T-helper 2 cell treated with Interferon-gamma antibody and Interleukin-4, amounts not matched to agents 5 μg/mL and 100 μg/mL, for 36 hours (primary cell): ENCODE measurements around the gene DUS3L.

ENCODE experiments used
- DNase-seq: peaks from one replicate; pipeline ENCODE4 v3.0.0; 2021; ENCODE audit warnings: low spot score
- H3K27ac Mint-ChIP-seq: one replicate; pipeline ENCODE4 v1.8.0; 2021; ENCODE audit warnings: mild to moderate bottlenecking, mixed read lengths
- H3K27me3 Mint-ChIP-seq: one replicate; pipeline ENCODE4 v1.8.0; 2021; ENCODE audit warnings: low read depth, mixed read lengths
- H3K36me3 Mint-ChIP-seq: one replicate; pipeline ENCODE4 v1.8.0; 2021; ENCODE audit warnings: low read depth, mixed read lengths
- H3K4me1 Mint-ChIP-seq: one replicate; pipeline ENCODE4 v1.8.0; 2021; ENCODE audit warnings: low read depth, mixed read lengths
- H3K4me3 Mint-ChIP-seq: one replicate; pipeline ENCODE4 v1.8.0; 2022; ENCODE audit warnings: mild to moderate bottlenecking, moderate library complexity, mixed read lengths
- H3K9me3 Mint-ChIP-seq: one replicate; pipeline ENCODE4 v1.8.0; 2021; ENCODE audit warnings: mixed read lengths

DUS3L gene

DNA sequence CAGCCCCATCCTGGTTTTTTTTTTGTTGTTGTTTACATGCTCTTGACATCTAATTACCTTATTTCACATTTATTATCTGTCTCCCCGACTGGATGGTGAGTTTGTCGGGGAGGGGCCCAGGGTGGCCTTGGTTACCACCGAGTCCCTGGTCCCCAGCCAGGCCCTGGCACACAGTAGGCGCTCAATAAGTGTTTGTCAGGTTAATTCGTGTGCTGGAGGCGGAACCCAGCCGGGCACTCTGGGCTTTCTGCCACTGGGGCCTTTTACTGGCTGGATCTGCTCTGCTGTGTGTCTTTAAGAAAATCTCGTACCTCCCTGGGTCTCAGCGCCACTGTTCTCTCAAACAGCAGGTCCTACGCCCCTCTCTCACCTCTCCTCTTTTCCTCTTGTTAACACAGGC is 18.5 kb upstream of the DUS3L start:
- no peaks in the 10 kb centered on the region for H3K36me3 Mint-ChIP-seq
- H3K4me1 Mint-ChIP-seq, result peaks cover 1% of the 10 kb centered on the region
- H3K27ac Mint-ChIP-seq, result no peak overlapping the region

DNA sequence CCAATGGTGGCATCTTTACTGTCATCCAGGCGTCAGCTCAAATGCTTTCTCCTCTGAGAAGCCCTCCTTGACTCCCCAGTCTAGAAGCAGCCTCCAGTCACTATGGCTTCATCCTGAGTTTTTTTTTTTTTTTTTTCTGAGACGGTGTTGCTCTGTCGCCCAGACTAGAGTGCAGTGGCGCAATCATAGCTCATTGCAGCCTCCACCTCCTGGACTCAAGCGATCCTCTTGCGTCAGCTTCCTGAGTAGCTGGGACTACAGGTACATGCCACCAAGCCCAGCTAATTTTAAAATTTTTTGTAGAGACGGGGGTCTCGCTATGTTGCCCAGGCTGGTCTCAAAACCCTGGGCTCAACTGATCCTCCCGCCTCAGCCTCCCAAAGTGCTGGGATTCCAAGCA is 18.1 kb upstream of the DUS3L start:
- peaks cover 28% of the 10 kb centered on the region for H3K27me3 Mint-ChIP-seq
- H3K4me3 Mint-ChIP-seq, result no peak overlapping the region
- no peaks in the 10 kb centered on the region for H3K36me3 Mint-ChIP-seq
- H3K9me3 Mint-ChIP-seq, result no peaks in the 10 kb centered on the region
- H3K27ac Mint-ChIP-seq, result no peak overlapping the region
- peaks cover 6% of the 10 kb centered on the region for H3K4me1 Mint-ChIP-seq
- DNase-seq, result no peak

More for the DNA sequence above, 18.5 kb upstream of the DUS3L start:
- Mint-ChIP-seq H3K9me3 (no peaks in the 10 kb centered on the region), H3K4me3 (no peak overlapping the region), H3K27me3 (peaks cover 24% of the 10 kb centered on the region)
- no peak for DNase-seq

- Mint-ChIP-seq H3K9me3 (no peaks in the 10 kb centered on the region), H3K36me3 (no peaks in the 10 kb centered on the region), H3K4me3 (no peak overlapping the region), H3K27ac (no peak overlapping the region), H3K27me3 (peaks cover 32% of the 10 kb centered on the region), H3K4me1 (peaks cover 11% of the 10 kb centered on the region)
- no peak for DNase-seq
Measured at GRCh38 chr19:5808120-5808816, 17.3 kb upstream of the DUS3L start.

- Mint-ChIP-seq H3K4me3 (no peak overlapping the region), H3K9me3 (no peaks in the 10 kb centered on the region), H3K27ac (no peak overlapping the region), H3K27me3 (peaks cover 35% of the 10 kb centered on the region), H3K36me3 (no peaks in the 10 kb centered on the region), H3K4me1 (peaks cover 18% of the 10 kb centered on the region)
- DNase-seq, result no peak
Measured at GRCh38 chr19:5806905-5807304, 15.9 kb upstream of the DUS3L start.

DNA sequence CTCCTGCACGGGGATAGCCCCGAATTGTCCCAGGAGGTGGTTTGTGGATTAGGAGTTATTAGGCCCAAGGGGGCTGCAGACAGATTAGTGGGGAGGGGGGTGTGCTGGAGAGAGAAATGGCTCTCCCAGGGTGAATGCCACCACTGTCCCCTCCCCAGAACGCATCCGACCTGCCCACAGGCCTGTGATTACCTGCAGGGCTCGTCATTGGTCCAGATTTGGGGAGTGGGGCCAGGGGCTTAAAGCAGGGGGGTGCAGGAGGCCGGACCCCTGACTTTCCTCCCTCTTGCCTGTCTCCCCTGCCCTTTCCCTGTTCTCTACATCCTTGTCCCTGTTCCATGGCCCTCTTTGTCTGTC is 15.1 kb upstream of the DUS3L start:
- no peak overlapping the region for H3K4me3 Mint-ChIP-seq
- H3K9me3 Mint-ChIP-seq, result no peaks in the 10 kb centered on the region
- peaks cover 35% of the 10 kb centered on the region for H3K27me3 Mint-ChIP-seq
- DNase-seq, result no peak
- H3K27ac Mint-ChIP-seq, result no peak overlapping the region
- no peaks in the 10 kb centered on the region for H3K36me3 Mint-ChIP-seq
- H3K4me1 Mint-ChIP-seq, result peaks cover 18% of the 10 kb centered on the region

GRCh38 chr19:5805462-5806132 is 14.6 kb upstream of the DUS3L start:
- H3K4me1 Mint-ChIP-seq, result peaks cover 18% of the 10 kb centered on the region
- no peaks in the 10 kb centered on the region for H3K36me3 Mint-ChIP-seq
- no peak overlapping the region for H3K27ac Mint-ChIP-seq
- peaks cover 37% of the 10 kb centered on the region for H3K27me3 Mint-ChIP-seq
- peak; percentile 40 for DNase-seq
- H3K4me3 Mint-ChIP-seq, result peak overlapping the region; percentile 59
- no peaks in the 10 kb centered on the region for H3K9me3 Mint-ChIP-seq

GRCh38 chr19:5804516-5805461 is 13.8 kb upstream of the DUS3L start, which contains the start of gene NRTN:
Gene NRTN (plus strand): TSS chr19:5805067. CDS start chr19:5824166, 19,099 bp downstream.
- Mint-ChIP-seq H3K27me3 (peaks cover 38% of the 10 kb centered on the region), H3K36me3 (no peaks in the 10 kb centered on the region), H3K9me3 (no peaks in the 10 kb centered on the region), H3K27ac (peak within 1 kb of the TSS; percentile 15), H3K4me1 (peaks cover 18% of the 10 kb centered on the region), H3K4me3 (peak within 1 kb of the TSS; percentile 72)
- DNase-seq, result no peak

DNA sequence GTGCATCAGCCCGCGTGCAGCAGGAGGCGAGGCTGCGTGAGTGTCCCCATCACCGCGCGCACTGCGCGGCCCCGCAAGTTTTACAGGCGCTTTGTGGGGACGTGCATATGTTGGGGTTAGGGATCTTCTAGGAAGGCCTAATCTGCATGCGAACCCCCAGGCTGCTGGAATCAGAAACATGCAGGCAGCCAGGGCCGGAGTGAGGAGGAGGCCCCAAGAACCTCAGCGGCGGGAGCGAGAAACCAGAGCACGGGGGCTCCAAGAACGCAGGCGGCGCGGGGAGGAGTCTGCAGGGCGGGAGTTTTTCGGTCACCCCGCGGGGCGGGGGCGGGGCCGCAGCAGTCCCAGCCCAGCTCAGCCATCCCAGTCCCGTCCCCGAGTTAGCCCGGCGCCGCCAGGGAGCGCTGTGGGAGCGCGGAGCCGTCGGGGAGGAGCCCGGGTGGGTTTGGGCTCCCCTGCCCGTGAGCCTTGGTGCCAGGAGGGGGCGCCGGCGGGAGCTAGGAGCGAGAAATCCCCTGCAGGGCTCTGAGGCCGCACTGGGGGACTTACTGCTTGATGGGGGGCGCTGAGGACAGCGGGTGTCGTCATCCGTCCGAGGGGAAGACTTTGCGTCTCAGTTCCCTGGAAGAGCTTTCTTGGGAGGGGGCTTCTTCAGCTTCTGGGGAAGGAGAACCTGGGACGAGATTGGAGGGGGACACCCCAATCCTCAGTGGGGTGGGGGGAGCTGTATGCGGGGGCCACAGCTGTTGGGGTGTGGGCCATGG is 13.0 kb upstream of the DUS3L start:
- Mint-ChIP-seq H3K9me3 (no peaks in the 10 kb centered on the region), H3K27ac (peak overlapping the region; percentile 59), H3K4me1 (peaks cover 18% of the 10 kb centered on the region), H3K27me3 (peaks cover 40% of the 10 kb centered on the region), H3K36me3 (no peaks in the 10 kb centered on the region), H3K4me3 (peak overlapping the region; percentile 72)
- DNase-seq, result peak; percentile 95

GRCh38 chr19:5803441-5803751 is 12.4 kb upstream of the DUS3L start:
- H3K9me3 Mint-ChIP-seq, result no peaks in the 10 kb centered on the region
- H3K36me3 Mint-ChIP-seq, result no peaks in the 10 kb centered on the region
- peaks cover 18% of the 10 kb centered on the region for H3K4me1 Mint-ChIP-seq
- peak overlapping the region; percentile 72 for H3K4me3 Mint-ChIP-seq
- H3K27ac Mint-ChIP-seq, result no peak overlapping the region
- peaks cover 42% of the 10 kb centered on the region for H3K27me3 Mint-ChIP-seq
- DNase-seq, result no peak

- H3K4me3 Mint-ChIP-seq, result peak overlapping the region; percentile 22
- peaks cover 18% of the 10 kb centered on the region for H3K4me1 Mint-ChIP-seq
- H3K36me3 Mint-ChIP-seq, result no peaks in the 10 kb centered on the region
- peaks cover 35% of the 10 kb centered on the region for H3K27me3 Mint-ChIP-seq
- H3K27ac Mint-ChIP-seq, result no peak overlapping the region
- no peak for DNase-seq
- no peaks in the 10 kb centered on the region for H3K9me3 Mint-ChIP-seq
Measured at GRCh38 chr19:5801796-5802619, 11.0 kb upstream of the DUS3L start.

DNA sequence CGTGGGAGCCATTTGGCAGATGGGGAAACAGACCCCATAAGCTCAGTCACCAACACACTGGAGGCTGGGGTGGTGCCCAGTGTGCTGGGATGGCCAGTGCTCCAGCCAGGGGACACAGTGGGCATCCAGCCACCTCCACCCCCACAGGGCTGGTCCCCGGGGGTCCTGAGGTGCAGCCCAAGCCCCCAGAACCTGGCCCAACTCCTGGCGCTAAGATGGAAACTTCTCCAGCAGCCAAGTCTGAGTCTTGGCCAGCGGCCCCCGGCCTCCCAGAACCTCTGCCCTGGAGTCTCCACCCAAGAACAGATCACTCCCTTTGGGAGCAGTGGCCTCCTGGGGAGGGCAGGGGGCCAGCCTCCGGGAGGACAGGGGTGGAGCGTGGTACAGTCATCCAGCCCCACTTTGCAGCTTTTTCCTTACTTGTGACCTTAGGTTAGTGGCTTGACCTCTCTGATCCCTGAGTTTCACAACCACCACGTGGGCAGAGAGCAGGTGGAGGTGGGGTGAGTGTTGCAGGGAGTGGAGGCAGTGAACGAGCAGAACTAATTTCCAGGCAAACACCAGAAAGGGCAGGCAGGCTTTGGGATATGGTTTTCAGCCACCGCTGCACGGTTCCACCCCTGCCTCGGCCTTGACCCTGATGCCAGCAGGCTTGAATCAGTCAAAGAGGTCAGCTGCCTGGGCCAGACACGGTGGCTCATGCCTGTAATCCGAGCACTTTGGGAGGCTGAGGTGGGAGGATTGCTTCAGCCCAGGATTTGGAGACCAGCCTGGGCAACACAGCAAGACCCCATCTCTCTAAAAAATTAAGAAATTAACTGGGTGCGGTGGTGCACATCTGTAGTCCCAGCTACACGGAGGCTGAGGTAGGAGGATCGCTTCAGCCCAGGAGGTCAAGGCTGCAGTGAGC is 9.7 kb upstream of the DUS3L start:
- no peak for DNase-seq
- Mint-ChIP-seq H3K4me3 (no peak overlapping the region), H3K27me3 (peaks cover 23% of the 10 kb centered on the region), H3K9me3 (no peaks in the 10 kb centered on the region), H3K27ac (no peak overlapping the region), H3K36me3 (no peaks in the 10 kb centered on the region), H3K4me1 (peaks cover 18% of the 10 kb centered on the region)
